T-cell (primary cell): ENCODE measurements around the gene CNTNAP5. TPM values are rescaled to one million over a fixed set of nuclear protein-coding genes. Genes with fewer than 3 reads are reported as not detected.

ENCODE experiments used
- ATAC-seq, 4 experiments: fragments of 200-7000 bp in 3 of 4; fragments of 150-1000 bp in 1 of 4; cut with Tn5 transposase; replicated peaks in 1 of 4; 1 replicate in 3 of 4; 2 replicates in 1 of 4; pipeline ENCODE4 v1.10.0; 2021; ENCODE audit warnings: moderate library complexity in 3 of 4, mild to moderate bottlenecking in 2 of 4, moderate number of reproducible peaks in 1 of 4
- CTCF ChIA-PET, 2 donors: fragments of 300-600 bp; sonication (Branson Sonifier 250); formaldehyde crosslinking; loops; one replicate each; lab custom pipeline; 2022; ENCODE audit warnings: antibody characterized with exemption in 2 of 2; lab: Charles Lee
- POLR2A ChIA-PET, 2 donors: fragments of 300-600 bp; sonication (Branson Sonifier 250); formaldehyde crosslinking; loops; one replicate each; lab custom pipeline; 2022; ENCODE audit warnings: antibody characterized with exemption in 2 of 2; lab: Charles Lee
- DNase-seq, 35 experiments: peaks; one replicate each; pipeline versions ENCODE4 v3.0.0 to v3.0.0-alpha.2; 2013 to 2023
- H3K27ac ChIP-seq: one replicate; pipeline ENCODE4 v1.5.1; 2013; ENCODE audit warnings: low read length
- H3K27me3 ChIP-seq, 2 experiments: replicated peaks in 1 of 2; 1 replicate in 1 of 2; 2 replicates in 1 of 2; pipeline versions ENCODE4 v1.6.1 to v1.7.0; 2013; ENCODE audit warnings: low read length in 1 of 2, mixed read lengths in 1 of 2; ENCODE audit not compliant: control insufficient read depth in 2 of 2, insufficient read depth in 2 of 2; ENCODE audit errors: extremely low read depth in 1 of 2
- H3K36me3 ChIP-seq, 2 donors: 1 replicate in 1 of 2; 2 replicates in 1 of 2; pipeline versions ENCODE4 v1.6.1 to v1.7.0; 2013; ENCODE audit warnings: low read length in 1 of 2; ENCODE audit not compliant: control insufficient read depth in 2 of 2, insufficient read depth in 1 of 2; ENCODE audit errors: extremely low read depth in 1 of 2
- H3K4me1 ChIP-seq, 2 experiments: 1 replicate in 1 of 2; 2 replicates in 1 of 2; pipeline versions ENCODE4 v1.6.1 to v1.7.0; 2013; ENCODE audit warnings: low read length in 2 of 2, mixed read lengths in 1 of 2; ENCODE audit not compliant: insufficient read depth in 2 of 2, control insufficient read depth in 1 of 2; ENCODE audit errors: extremely low read depth in 1 of 2
- H3K4me3 ChIP-seq, 2 donors: 1 replicate in 1 of 2; 2 replicates in 1 of 2; pipeline versions ENCODE4 v1.5.1 to v1.7.0; 2013; ENCODE audit warnings: mild to moderate bottlenecking in 2 of 2, low read length in 1 of 2, moderate library complexity in 1 of 2; ENCODE audit not compliant: control insufficient read depth in 1 of 2; ENCODE audit errors: extremely low read depth in 1 of 2
- H3K9me3 ChIP-seq: 2 replicates; pipeline ENCODE4 v1.7.0; 2013
- H3K27ac Mint-ChIP-seq, 2 donors: one replicate each; pipeline ENCODE4 v1.8.0; 2020 to 2021; ENCODE audit warnings: mild to moderate bottlenecking in 2 of 2, mixed read lengths in 2 of 2
- H3K27me3 Mint-ChIP-seq, 2 donors: one replicate each; pipeline ENCODE4 v1.8.0; 2021 to 2022; ENCODE audit warnings: mixed read lengths in 2 of 2
- H3K36me3 Mint-ChIP-seq: one replicate; pipeline ENCODE4 v1.8.0; 2021; ENCODE audit warnings: mixed read lengths
- H3K4me1 Mint-ChIP-seq, 3 donors: one replicate each; pipeline ENCODE4 v1.8.0; 2020 to 2022; ENCODE audit warnings: mixed read lengths in 3 of 3, mild to moderate bottlenecking in 1 of 3
- H3K4me3 Mint-ChIP-seq, 3 donors: one replicate each; pipeline ENCODE4 v1.8.0; 2020 to 2022; ENCODE audit warnings: mild to moderate bottlenecking in 3 of 3, mixed read lengths in 3 of 3, moderate library complexity in 3 of 3
- H3K9me3 Mint-ChIP-seq, 3 donors: one replicate each; pipeline ENCODE4 v1.8.0; 2020 to 2022; ENCODE audit warnings: mixed read lengths in 3 of 3
- WGBS: methylation state at CpG from one replicate; pipeline ENCODE4 v1.1.5; 2013; ENCODE audit warnings: missing lambda C conversion rate; ENCODE audit not compliant: insufficient coverage; 5-methylcytosine and 5-hydroxymethylcytosine counted together
- total RNA-seq, 35 experiments: library from RNA in 6 of 35; stranded (reverse) in 6 of 35; fragments of 120-200 nt in 1 of 35; gene quantifications; one replicate each; pipeline versions ENCODE4 v1.2.1 to v1.2.4 and lab custom pipeline; 2013 to 2026

Gene CNTNAP5
- total RNA-seq, 5 donors from 2014 or later (not counting 1 experiment from before 2014, with no cell fraction given), result not detected

DNA sequence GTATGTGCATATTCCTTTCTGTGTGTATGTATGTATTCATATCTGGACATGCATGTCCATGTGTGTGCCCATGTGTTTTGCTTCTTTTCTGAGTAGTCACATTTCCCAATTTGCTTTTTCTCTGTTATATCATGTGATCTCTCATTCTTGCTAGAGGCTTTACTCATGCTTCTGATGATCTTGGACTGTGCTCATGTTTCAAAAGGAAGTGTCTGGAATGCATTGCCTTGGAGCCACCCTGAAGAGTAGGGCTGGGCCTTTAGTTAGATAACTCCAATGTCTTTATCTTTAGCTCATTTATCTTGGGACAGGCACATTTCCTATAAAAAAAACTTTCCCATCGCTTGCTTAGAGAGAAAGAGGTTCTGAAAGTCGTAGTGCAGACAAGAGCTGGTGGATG, 859.2 kb downstream of the CNTNAP5 start:
- POLR2A ChIA-PET, result no interaction called here
- no peak for ATAC-seq
- Histone ChIP-seq H3K36me3 (no peaks in the 10 kb centered on the region), H3K27ac (no peak overlapping the region), H3K27me3 (no peaks in the 10 kb centered on the region), H3K4me1 (no peaks in the 10 kb centered on the region), H3K9me3 (no peaks in the 10 kb centered on the region), H3K4me3 (no peak overlapping the region)
- no peaks in the 10 kb centered on the region for H3K27me3 Mint-ChIP-seq
- H3K4me1 Mint-ChIP-seq, result no peaks in the 10 kb centered on the region
- H3K27ac Mint-ChIP-seq, result no peak overlapping the region
- no peaks in the 10 kb centered on the region for H3K36me3 Mint-ChIP-seq
- DNase-seq, result no peak
- WGBS, result no CpG with 5 or more reads among the region's 2 CpGs
- H3K9me3 Mint-ChIP-seq, result peaks cover 5 to 17% (median 6%) of the 10 kb centered on the region in 3 donors
- H3K4me3 Mint-ChIP-seq, result no peak overlapping the region
- CTCF ChIA-PET, result no interaction called here

DNA sequence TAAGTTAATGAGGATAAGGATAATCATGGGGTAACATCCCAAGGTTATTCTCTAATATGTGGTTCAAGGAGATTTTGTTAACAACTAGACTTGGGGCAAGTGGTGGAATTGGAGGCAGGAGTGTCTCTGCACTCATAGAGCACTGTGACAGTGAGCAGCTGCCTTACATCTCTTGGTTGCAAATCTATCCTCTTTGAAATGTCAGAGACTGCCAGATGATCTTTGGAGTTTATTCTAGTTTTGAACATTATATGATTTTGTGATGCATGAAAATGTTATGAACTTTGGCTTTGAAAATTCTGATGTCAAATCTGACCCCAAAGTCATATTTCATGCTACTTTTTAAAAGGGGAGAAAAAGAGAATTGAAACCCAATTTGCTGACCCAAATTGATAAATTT, 861.1 kb downstream of the CNTNAP5 start:
- Histone ChIP-seq H3K4me1 (no peaks in the 10 kb centered on the region), H3K27ac (no peak overlapping the region), H3K9me3 (no peaks in the 10 kb centered on the region), H3K27me3 (no peaks in the 10 kb centered on the region), H3K4me3 (no peak overlapping the region), H3K36me3 (no peaks in the 10 kb centered on the region)
- Mint-ChIP-seq H3K36me3 (no peaks in the 10 kb centered on the region), H3K4me3 (no peak overlapping the region), H3K27ac (no peak overlapping the region), H3K9me3 (peaks cover 0 to 17% (median 10%) of the 10 kb centered on the region in 3 donors), H3K4me1 (no peaks in the 10 kb centered on the region), H3K27me3 (no peaks in the 10 kb centered on the region)
- POLR2A ChIA-PET, result no interaction called here
- ATAC-seq (no peak), DNase-seq (no peak)
- CTCF ChIA-PET, result no interaction called here

DNA sequence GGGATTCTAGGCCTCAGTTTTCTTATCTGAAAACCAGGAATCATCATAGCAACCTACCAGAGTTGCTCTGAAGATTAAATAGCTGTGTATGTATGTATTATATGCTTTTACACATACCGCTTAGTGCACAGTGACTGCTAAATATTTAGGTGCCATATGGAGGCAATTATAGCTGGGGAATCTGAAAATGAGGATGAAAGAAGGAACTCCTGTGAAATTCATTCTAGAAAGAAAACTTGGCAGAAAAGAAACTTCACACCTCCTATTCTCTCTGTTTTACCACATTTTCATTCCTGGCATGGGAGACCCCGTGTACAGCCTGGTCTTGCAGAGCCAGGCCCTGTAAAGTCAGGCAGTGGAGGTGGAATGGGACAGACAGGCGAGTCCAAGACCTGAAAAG, 862.4 kb downstream of the CNTNAP5 start:
- Mint-ChIP-seq H3K9me3 (peaks cover 5 to 14% (median 13%) of the 10 kb centered on the region in 3 donors), H3K36me3 (no peaks in the 10 kb centered on the region), H3K4me1 (no peaks in the 10 kb centered on the region), H3K27me3 (no peaks in the 10 kb centered on the region), H3K4me3 (no peak overlapping the region), H3K27ac (no peak overlapping the region)
- Histone ChIP-seq H3K9me3 (no peaks in the 10 kb centered on the region), H3K4me3 (no peak overlapping the region), H3K4me1 (no peaks in the 10 kb centered on the region), H3K36me3 (no peaks in the 10 kb centered on the region), H3K27ac (no peak overlapping the region), H3K27me3 (no peaks in the 10 kb centered on the region)
- no peak for ATAC-seq
- DNase-seq, result no peak
- no CpG with 5 or more reads among the region's 3 CpGs for whole genome bisulfite sequencing
- POLR2A ChIA-PET, result no interaction called here
- CTCF ChIA-PET, result no interaction called here

DNA sequence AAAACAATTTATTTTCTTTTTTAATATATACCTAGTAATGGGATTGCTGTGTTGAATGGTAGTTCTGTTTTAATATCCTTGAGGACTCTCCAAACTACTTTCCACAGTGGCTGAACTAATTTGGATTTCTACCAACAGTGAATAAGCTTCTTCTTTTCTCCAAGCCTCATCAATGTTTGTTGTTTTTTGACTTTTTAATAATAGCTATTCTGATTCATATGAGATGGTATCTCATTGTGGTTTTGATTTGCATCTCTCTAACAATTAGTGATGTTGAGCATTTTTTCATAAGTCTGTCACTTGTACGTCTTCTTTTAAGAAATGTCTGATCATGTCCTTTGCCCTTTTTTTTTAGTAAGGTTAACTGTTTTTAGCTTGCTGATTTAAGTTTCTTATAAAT, 863.3 kb downstream of the CNTNAP5 start:
- WGBS, result no CpG with 5 or more reads among the region's 1 CpG
- Mint-ChIP-seq H3K4me3 (no peak overlapping the region), H3K36me3 (no peaks in the 10 kb centered on the region), H3K4me1 (no peaks in the 10 kb centered on the region), H3K27ac (no peak overlapping the region), H3K9me3 (peaks cover 5 to 14% (median 8%) of the 10 kb centered on the region in 3 donors), H3K27me3 (no peaks in the 10 kb centered on the region)
- ChIA-PET POLR2A (interaction anchor here in 1 of 2 donors (0.9 kb wide), 1 partner anchor 9 kb away, joined by 3 read pairs; no protein-coding TSS in a partner anchor), CTCF (interaction anchor here in 1 of 2 donors (0.6 kb wide), 1 partner anchor 16 kb away, joined by 3 read pairs; no protein-coding TSS in a partner anchor)
- DNase-seq, result no peak
- no peak for ATAC-seq
- no peaks in the 10 kb centered on the region for H3K27me3 ChIP-seq
- no peaks in the 10 kb centered on the region for H3K4me1 ChIP-seq
- no peak overlapping the region for H3K27ac ChIP-seq
- H3K9me3 ChIP-seq, result no peaks in the 10 kb centered on the region
- no peaks in the 10 kb centered on the region for H3K36me3 ChIP-seq
- no peak overlapping the region for H3K4me3 ChIP-seq

DNA sequence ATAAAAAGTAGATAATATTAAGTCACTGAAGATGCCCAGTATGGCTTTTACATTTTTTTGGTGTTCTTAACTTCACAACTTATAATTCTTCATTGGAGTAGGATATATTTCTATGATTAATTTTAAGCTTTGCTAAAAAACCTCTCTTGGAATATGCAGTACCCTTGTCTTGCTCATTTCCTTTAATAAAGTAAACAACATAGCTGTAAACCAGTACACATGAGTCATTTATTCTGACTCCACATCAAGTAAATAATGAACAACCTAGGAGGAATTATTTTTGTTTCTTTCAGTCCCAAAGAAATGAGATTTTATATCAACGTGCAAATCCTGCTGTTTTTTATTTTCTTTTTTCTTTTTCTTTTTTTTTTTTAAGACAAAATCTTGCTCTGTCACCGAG, 869.1 kb downstream of the CNTNAP5 start:
- Histone ChIP-seq H3K36me3 (no peaks in the 10 kb centered on the region), H3K4me1 (no peaks in the 10 kb centered on the region), H3K27me3 (no peaks in the 10 kb centered on the region), H3K27ac (no peak overlapping the region), H3K9me3 (no peaks in the 10 kb centered on the region), H3K4me3 (no peak overlapping the region)
- peaks cover 8 to 19% (median 11%) of the 10 kb centered on the region in 3 donors for H3K9me3 Mint-ChIP-seq
- H3K27me3 Mint-ChIP-seq, result no peaks in the 10 kb centered on the region
- CTCF ChIA-PET, result no interaction called here
- POLR2A ChIA-PET, result no interaction called here
- no peak overlapping the region for H3K27ac Mint-ChIP-seq
- H3K4me3 Mint-ChIP-seq, result no peak overlapping the region
- ATAC-seq (no peak), DNase-seq (no peak)
- H3K4me1 Mint-ChIP-seq, result no peaks in the 10 kb centered on the region
- no peaks in the 10 kb centered on the region for H3K36me3 Mint-ChIP-seq
- WGBS, result no CpG with 5 or more reads among the region's 2 CpGs

DNA sequence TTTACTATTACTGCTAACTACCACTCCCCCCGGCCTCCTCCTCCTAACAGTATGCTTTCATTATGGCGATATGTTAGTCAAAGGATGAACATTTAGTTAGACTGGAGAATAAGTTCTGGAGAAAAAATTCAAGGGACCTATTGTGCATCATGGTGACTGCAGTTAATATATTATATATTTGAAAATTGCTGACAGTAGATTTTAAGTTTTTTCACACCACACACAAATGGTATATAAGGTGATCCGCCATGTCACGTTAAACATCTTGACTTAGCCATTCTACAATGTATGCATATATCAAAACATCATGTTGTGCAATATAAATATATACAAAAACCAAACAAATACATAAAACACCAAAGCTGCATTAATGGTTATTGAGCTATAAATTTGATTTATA, 873.7 kb downstream of the CNTNAP5 start:
- H3K36me3 ChIP-seq, result no peaks in the 10 kb centered on the region
- H3K36me3 Mint-ChIP-seq, result no peaks in the 10 kb centered on the region
- H3K27ac ChIP-seq, result no peak overlapping the region
- ChIA-PET POLR2A (no interaction called here), CTCF (interaction anchor here in 1 of 2 donors (0.6 kb wide), 1 partner anchor 1866 kb away, joined by 6 read pairs; no protein-coding TSS in a partner anchor)
- no CpG with 5 or more reads among the region's 4 CpGs for WGBS
- no peaks in the 10 kb centered on the region for H3K27me3 Mint-ChIP-seq
- no peaks in the 10 kb centered on the region for H3K4me1 ChIP-seq
- ATAC-seq (no peak), DNase-seq (no peak)
- H3K27ac Mint-ChIP-seq, result no peak overlapping the region
- no peak overlapping the region for H3K4me3 Mint-ChIP-seq
- H3K4me1 Mint-ChIP-seq, result no peaks in the 10 kb centered on the region
- H3K9me3 ChIP-seq, result no peaks in the 10 kb centered on the region
- H3K27me3 ChIP-seq, result no peaks in the 10 kb centered on the region
- H3K4me3 ChIP-seq, result no peak overlapping the region
- H3K9me3 Mint-ChIP-seq, result peaks cover 0 to 29% (median 11%) of the 10 kb centered on the region in 3 donors

DNA sequence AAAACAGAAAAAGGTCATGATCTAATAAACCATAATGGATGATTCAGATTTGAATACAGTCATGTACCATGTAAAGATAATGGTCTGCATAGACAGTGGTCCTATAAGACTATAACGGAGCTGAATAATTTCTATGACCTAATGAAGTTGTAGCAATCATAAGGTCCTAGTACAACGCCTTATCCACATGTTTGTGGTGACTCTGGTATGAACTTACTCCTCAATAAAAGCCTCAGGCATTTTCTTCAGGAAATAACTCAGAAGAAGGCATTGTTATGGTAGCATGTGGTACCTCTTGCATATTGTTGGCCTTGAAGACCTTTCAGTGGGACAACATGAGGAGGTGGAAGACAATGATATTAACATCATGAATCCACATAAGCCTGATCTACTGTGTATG, 883.3 kb downstream of the CNTNAP5 start:
- Mint-ChIP-seq H3K4me3 (no peak overlapping the region), H3K9me3 (peaks cover 4 to 19% (median 5%) of the 10 kb centered on the region in 3 donors), H3K4me1 (no peaks in the 10 kb centered on the region), H3K27me3 (no peaks in the 10 kb centered on the region), H3K27ac (no peak overlapping the region), H3K36me3 (no peaks in the 10 kb centered on the region)
- Histone ChIP-seq H3K36me3 (no peaks in the 10 kb centered on the region), H3K9me3 (no peaks in the 10 kb centered on the region), H3K27me3 (no peaks in the 10 kb centered on the region), H3K27ac (no peak overlapping the region), H3K4me1 (no peaks in the 10 kb centered on the region), H3K4me3 (no peak overlapping the region)
- POLR2A ChIA-PET, result no interaction called here
- ATAC-seq (no peak), DNase-seq (no peak)
- CTCF ChIA-PET, result no interaction called here
- WGBS, result no CpG with 5 or more reads among the region's 2 CpGs
